ENCODE measurements around the gene SUSD3.

GRCh38 chr9:93114984-93115335, 56.5 kb downstream of the SUSD3 start:
- TF ChIP-seq CTCF (conservative IDR thresholded peaks at IDR 0.05) (no peak), ZFX (IDR thresholded peaks at IDR 0.05) (no peak)
